NCI-H345 (cell line): ENCODE measurements around the gene SNAPC1.
"Not testable (repeated sequence)": the region's sequence is repeated elsewhere in the genome, so short reads cannot be mapped to it uniquely, and the experiment has no call there.

Experiments
- DNase-seq: peaks from one replicate; lab custom pipeline; 2025; lab: John Stamatoyannopoulos, UW

Gene SNAPC1

GRCh38 chr14:61749867-61750266 is 12.4 kb upstream of the SNAPC1 start:
- peak; percentile 66 for DNase-seq

- DNase-seq: peak; percentile 86
These were observed 11.3 kb upstream of the SNAPC1 start for GRCh38 chr14:61750708-61751474.

GRCh38 chr14:61751475-61751989 is 10.7 kb upstream of the SNAPC1 start:
- no peak for DNase-seq

GRCh38 chr14:61752626-61753025 is 9.6 kb upstream of the SNAPC1 start:
- DNase-seq: no peak

GRCh38 chr14:61753631-61754030 is 8.6 kb upstream of the SNAPC1 start:
- DNase-seq: no peak

- no peak for DNase-seq
These were observed 7.4 kb upstream of the SNAPC1 start for GRCh38 chr14:61754627-61755381.

- DNase-seq: not testable (repeated sequence)
These were observed 6.9 kb upstream of the SNAPC1 start for GRCh38 chr14:61755382-61755742.

- DNase-seq: no peak
These were observed 6.1 kb upstream of the SNAPC1 start for GRCh38 chr14:61756135-61756534.

GRCh38 chr14:61759878-61760277 is 2.3 kb upstream of the SNAPC1 start:
- no peak for DNase-seq

GRCh38 chr14:61761557-61761956 is 663 bp upstream of the SNAPC1 start:
- no peak for DNase-seq

- DNase-seq: no peak
These were observed 2.3 kb downstream of the SNAPC1 start for GRCh38 chr14:61764342-61765122.

GRCh38 chr14:61765225-61765943 is 3.2 kb downstream of the SNAPC1 start:
- no peak for DNase-seq

- DNase-seq: no peak
These were observed 3.9 kb downstream of the SNAPC1 start for GRCh38 chr14:61766151-61766550.

GRCh38 chr14:61768240-61768639 is 6.0 kb downstream of the SNAPC1 start:
- no peak for DNase-seq

GRCh38 chr14:61769893-61770292 is 7.7 kb downstream of the SNAPC1 start:
- DNase-seq: no peak

- DNase-seq: no peak
These were observed 12.6 kb downstream of the SNAPC1 start for GRCh38 chr14:61774861-61775260.

- DNase-seq: no peak
These were observed 17.9 kb downstream of the SNAPC1 start for GRCh38 chr14:61780125-61780524.

- no peak for DNase-seq
These were observed 35.1 kb downstream of the SNAPC1 start for GRCh38 chr14:61797309-61797708.

- no peak for DNase-seq
These were observed 39.9 kb downstream of the SNAPC1 start for GRCh38 chr14:61802010-61802568.

GRCh38 chr14:61803755-61804154 is 41.5 kb downstream of the SNAPC1 start:
- DNase-seq: no peak

- DNase-seq: no peak
These were observed 43.2 kb downstream of the SNAPC1 start for GRCh38 chr14:61805451-61805850.
